ENCODE results near the gene DSCAM.

- TF ChIP-seq CTCF (IDR thresholded peaks at IDR 0.05), result no peak
- TF ChIP-seq POLR2A (IDR thresholded peaks at IDR 0.05), result no peak
Measured at GRCh38 chr21:40752125-40752524, 94.8 kb downstream of the DSCAM start.
